ENCODE measurements around the gene STARD6.

- TF ChIP-seq YY1 (IDR thresholded peaks at IDR 0.05) (no peak), RAD21 (IDR thresholded peaks at IDR 0.05) (no peak), CTCF (IDR thresholded peaks at IDR 0.05; ENCODE audit: low read depth, low read length, missing input control) (no peak), REST (IDR thresholded peaks at IDR 0.05) (no peak), MAX (IDR thresholded peaks at IDR 0.05) (no peak), TAF1 (conservative IDR thresholded peaks at IDR 0.05) (no peak), NR2F2 (IDR thresholded peaks at IDR 0.05) (no peak), HNF4A (conservative IDR thresholded peaks at IDR 0.05) (no peak), JUND (IDR thresholded peaks at IDR 0.05) (no peak), GABPA (IDR thresholded peaks at IDR 0.05 in 1 of 2, conservative IDR thresholded peaks at IDR 0.05 in 1 of 2) (no peak), ZBTB33 (IDR thresholded peaks at IDR 0.05) (no peak)
Measured at GRCh38 chr18:54396760-54397159, 39.1 kb upstream of the STARD6 start.
